ENCODE measurements around the gene TRIP4. TPM values are rescaled to one million over a fixed set of nuclear protein-coding genes. Genes with fewer than 3 reads are reported as not detected.

TRIP4 gene
- total RNA-seq, 1 experiment from 2014 or later, result 6.0 TPM

GRCh38 chr15:64460206-64460723 is 72.6 kb downstream of the TRIP4 start, which contains the start of gene ZNF609:
Gene ZNF609 (plus strand): TSS chr15:64460578. CDS start chr15:64499420, 38,842 bp downstream.
- peaks cover 40% of the 10 kb centered on the region for H3K79me2 ChIP-seq (ENCODE audit: low read length)
- H3K4me3 ChIP-seq (ENCODE audit: low read length), result peak within 1 kb of the TSS; percentile 68
- H4K20me1 ChIP-seq (ENCODE audit: low read length), result peaks cover 10% of the 10 kb centered on the region; the same call in 1 of the 2 replicates
- H3F3A ChIP-seq (ENCODE audit: low read length, unreplicated experiment), result no peaks in the 10 kb centered on the region
- H3K9me3 ChIP-seq (ENCODE audit: low read length), result no peaks in the 10 kb centered on the region
- H3K27ac ChIP-seq (ENCODE audit: low read length), result peak within 1 kb of the TSS; percentile 8; the same call in 1 of the 2 replicates
- POLR2A ChIA-PET (ENCODE audit: unreplicated experiment), result no interaction called here
- peak within 1 kb of the TSS; percentile 98 for H2AFZ ChIP-seq (ENCODE audit: low read length)
- DNase-seq, result peak; percentile 92
- peak within 1 kb of the TSS; percentile 92 for H3K4me2 ChIP-seq (ENCODE audit: low read length)
- no TSS peak for BruUV-seq (replicated peaks)
- H3K4me1 ChIP-seq (ENCODE audit: insufficient read depth, low read length), result peaks cover 24% of the 10 kb centered on the region
- intact Hi-C loops (cut with micrococcal nuclease), result no loop called here
- H3K36me3 ChIP-seq (ENCODE audit: low read depth, low read length), result no peaks in the 10 kb centered on the region
- peak; percentile 83 for ATAC-seq
- H3K27me3 ChIP-seq (ENCODE audit: low read length), result no peaks in the 10 kb centered on the region
- peak within 1 kb of the TSS; percentile 26; the same call in 1 of the 2 replicates for H3K9ac ChIP-seq (ENCODE audit: low read length)
- no peaks in the 10 kb centered on the region for H3K9me2 ChIP-seq (replicated peaks; ENCODE audit: low read length)
- TF ChIP-seq EZH2 (IDR thresholded peaks at IDR 0.05; ENCODE audit: low read length, unreplicated experiment), result no peak
- TF ChIP-seq CTCF (conservative IDR thresholded peaks at IDR 0.05; ENCODE audit: low read depth, low read length), result no peak
- CTCF ChIA-PET, result interaction anchor here (0.5 to 0.6 kb wide), 2 partner anchors 17 to 83 kb away, joined by 3 to 5 read pairs; no protein-coding TSS in a partner anchor

DNA sequence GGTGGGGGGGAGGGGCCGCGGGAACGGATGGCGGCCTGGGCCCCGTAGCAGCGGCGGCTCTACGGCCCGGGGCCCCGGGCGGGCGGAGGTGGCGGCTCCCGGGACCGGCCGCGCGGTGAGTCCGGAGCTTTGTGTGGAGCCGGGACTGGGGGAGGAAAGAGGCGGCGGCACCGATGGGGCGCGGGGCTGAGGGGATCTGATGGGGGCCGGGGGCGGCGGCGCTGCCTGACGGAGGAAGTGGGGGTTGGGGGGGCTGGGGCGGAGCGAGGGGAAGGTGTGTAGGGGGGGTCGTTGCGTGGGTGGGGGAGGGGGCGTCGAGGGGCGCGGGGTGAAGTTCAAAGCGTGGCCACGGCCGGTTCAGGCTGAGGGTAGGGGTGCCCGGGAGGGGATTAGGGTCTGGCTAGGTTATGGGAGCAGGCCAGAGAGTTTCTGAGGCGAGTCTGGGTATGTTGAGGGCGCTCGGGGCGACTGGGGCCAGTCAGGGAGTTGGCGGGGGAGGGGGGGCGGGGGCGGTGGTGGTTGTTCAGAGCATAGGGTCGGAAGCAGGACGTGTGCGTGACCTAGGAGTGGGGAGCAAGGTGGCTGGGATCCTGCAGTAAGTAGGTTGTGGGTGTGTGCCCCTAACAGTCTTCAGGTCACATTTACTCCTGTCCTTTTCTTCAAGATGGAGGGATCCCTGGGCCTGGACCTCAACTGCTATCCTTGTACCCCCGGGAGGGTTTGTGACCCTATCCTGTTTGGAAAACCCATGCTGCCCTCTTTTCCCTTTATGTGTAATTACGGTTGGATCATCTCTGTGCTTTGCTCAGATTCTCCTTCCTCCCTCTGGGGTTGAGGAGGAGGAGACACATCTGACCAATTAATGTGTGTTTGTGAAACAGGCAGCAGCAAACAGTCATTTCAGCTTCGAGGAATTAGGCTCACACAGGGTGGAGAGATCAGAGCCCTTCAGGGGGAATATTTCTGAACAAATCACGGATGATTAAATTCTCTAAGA is 73.4 kb downstream of the TRIP4 start:
- peak overlapping the region; percentile 54 for H2AFZ ChIP-seq (ENCODE audit: low read length)
- H3K27ac ChIP-seq (ENCODE audit: low read length), result peak overlapping the region; percentile 8; the same call in 1 of the 2 replicates
- no peaks in the 10 kb centered on the region for H3K36me3 ChIP-seq (ENCODE audit: low read depth, low read length)
- H3K9me3 ChIP-seq (ENCODE audit: low read length), result no peaks in the 10 kb centered on the region
- TF ChIP-seq CTCF (conservative IDR thresholded peaks at IDR 0.05; ENCODE audit: low read depth, low read length), result no peak
- TF ChIP-seq EZH2phosphoT487 (IDR thresholded peaks at IDR 0.05; ENCODE audit: borderline replicate concordance, low read length), result no peak
- no peaks in the 10 kb centered on the region for H3K27me3 ChIP-seq (ENCODE audit: low read length)
- ChIA-PET POLR2A (ENCODE audit: unreplicated experiment) (no interaction called here), CTCF (interaction anchor here (0.6 kb wide), 1 partner anchor 18 kb away, joined by 3 read pairs; no protein-coding TSS in a partner anchor)
- no peaks in the 10 kb centered on the region for H3F3A ChIP-seq (ENCODE audit: low read length, unreplicated experiment)
- BruUV-seq (replicated peaks), result no TSS peak
- H3K4me3 ChIP-seq (ENCODE audit: low read length), result peak overlapping the region; percentile 68
- peaks cover 10% of the 10 kb centered on the region; the same call in 1 of the 2 replicates for H4K20me1 ChIP-seq (ENCODE audit: low read length)
- H3K79me2 ChIP-seq (ENCODE audit: low read length), result peaks cover 41% of the 10 kb centered on the region
- H3K4me1 ChIP-seq (ENCODE audit: insufficient read depth, low read length), result peaks cover 24% of the 10 kb centered on the region
- peak overlapping the region; percentile 4; the same call in 1 of the 2 replicates for H3K9ac ChIP-seq (ENCODE audit: low read length)
- peak overlapping the region; percentile 78 for H3K4me2 ChIP-seq (ENCODE audit: low read length)
- ATAC-seq (peak; percentile 69), DNase-seq (peak; percentile 65)
- no peaks in the 10 kb centered on the region for H3K9me2 ChIP-seq (replicated peaks; ENCODE audit: low read length)
- intact Hi-C loops (cut with micrococcal nuclease), result no loop called here
